NT2/D1 (cell line): ENCODE results near the gene ELFN1.

Experiments used
- SUZ12 ChIP-seq: IDR thresholded peaks from 2 replicates; pipeline ENCODE4 v1.6.1; 2011; ENCODE audit not compliant: insufficient read length, insufficient read depth; ENCODE audit errors: extremely low read depth
- YY1 ChIP-seq: IDR thresholded peaks from 2 replicates; pipeline ENCODE4 v1.6.1; 2011; ENCODE audit not compliant: insufficient read length, insufficient read depth
- ZNF274 ChIP-seq: IDR thresholded peaks from 2 replicates; pipeline ENCODE4 v1.6.1; 2011; ENCODE audit warnings: mild to moderate bottlenecking, low read depth, low read length

GRCh38 chr7:1735262-1735661, 65.2 kb downstream of the ELFN1 start:
- TF ChIP-seq ZNF274 (no peak), YY1 (no peak), SUZ12 (no peak)
